GM21360 (cell line): ENCODE measurements around the gene ISOC1.
A peak's percentile ranks its signal among the peaks of the same experiment; 100 is the strongest.

Experiments
- ATAC-seq: cut with Tn5 transposase; IDR thresholded peaks from one replicate; pipeline ENCODE4 v1.9.1; 2021; ENCODE audit warnings: mild to moderate bottlenecking, moderate library complexity; ENCODE audit not compliant: unreplicated experiment

ISOC1 gene

GRCh38 chr5:129094924-129095899, 663 bp downstream of the ISOC1 start:
- peak; percentile 37 for ATAC-seq

GRCh38 chr5:129096382-129096991, 1.9 kb downstream of the ISOC1 start:
- no peak for ATAC-seq

GRCh38 chr5:129097498-129098296, 3.1 kb downstream of the ISOC1 start:
- ATAC-seq: no peak

DNA sequence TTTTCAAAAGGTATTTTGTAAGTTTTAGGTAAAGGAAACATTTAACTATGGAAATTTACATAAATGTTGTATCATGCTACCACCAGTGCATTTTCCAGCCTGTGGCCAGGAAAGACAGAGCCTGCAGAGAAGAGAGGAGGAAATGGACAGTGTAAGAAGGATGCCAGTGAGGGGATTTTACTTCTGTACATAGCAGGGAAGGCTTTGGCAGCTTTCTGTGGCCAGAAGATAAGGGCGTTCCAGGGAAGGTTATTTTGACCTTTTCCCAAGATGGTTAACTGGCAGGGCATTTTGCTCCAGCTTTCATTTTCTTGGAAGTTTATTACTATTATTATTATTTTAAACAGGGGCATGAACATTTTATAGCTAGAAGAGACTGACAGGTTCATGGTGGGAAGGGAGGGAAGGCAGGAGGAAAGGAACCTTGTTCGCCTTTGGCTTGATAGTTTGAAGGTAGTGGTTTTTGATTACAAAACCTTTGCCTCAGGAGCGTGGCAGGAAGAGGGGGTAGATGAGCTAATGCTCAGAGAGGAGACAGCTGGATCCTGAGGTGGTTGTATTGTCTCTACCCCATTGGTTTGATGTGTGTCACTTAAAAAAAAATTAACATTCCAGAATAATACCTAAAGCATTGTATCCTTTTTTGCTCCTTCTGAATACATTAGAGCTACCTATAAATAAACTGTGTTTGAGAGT, 4.1 kb downstream of the ISOC1 start:
- ATAC-seq: no peak

DNA sequence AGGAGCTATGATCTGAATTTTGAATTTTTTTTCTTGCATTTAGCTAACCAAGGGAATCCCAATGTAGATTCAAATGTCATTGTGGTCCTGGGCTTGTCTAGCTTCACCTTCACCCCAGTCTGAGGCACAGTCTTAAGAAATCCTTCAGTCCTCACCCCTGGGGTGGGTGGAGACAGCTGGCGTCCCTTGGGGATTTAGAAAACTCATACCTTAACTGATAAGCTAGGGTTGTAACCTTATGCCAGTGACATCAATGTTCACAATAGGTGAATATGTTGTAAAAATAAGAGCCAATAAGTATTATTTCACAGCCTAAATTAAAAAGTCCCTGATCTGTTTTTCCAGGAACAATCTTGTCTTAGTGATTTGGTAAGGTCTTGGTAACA, 4.6 kb downstream of the ISOC1 start:
- no peak for ATAC-seq

- no peak for ATAC-seq
These were observed 7.2 kb downstream of the ISOC1 start for GRCh38 chr5:129101794-129102193.

- ATAC-seq: no peak
These were observed 8.8 kb downstream of the ISOC1 start for GRCh38 chr5:129103397-129103796.

DNA sequence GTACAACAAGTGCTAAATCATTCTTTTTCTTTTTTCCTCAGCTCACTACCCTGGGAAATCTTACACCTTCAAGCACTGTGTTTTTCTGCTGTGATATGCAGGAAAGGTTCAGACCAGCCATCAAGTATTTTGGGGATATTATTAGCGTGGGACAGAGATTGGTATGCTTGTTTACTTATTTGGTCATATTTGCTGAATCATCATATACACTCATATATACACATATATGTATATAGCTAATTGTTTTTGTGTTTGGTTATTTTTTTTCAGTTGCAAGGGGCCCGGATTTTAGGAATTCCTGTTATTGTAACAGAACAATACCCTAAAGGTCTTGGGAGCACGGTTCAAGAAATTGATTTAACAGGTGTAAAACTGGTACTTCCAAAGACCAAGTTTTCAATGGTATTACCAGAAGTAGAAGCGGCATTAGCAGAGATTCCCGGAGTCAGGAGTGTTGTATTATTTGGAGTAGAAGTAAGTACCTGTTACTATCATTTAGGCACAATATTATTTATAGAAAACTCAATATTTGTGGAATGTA, 10.4 kb downstream of the ISOC1 start:
- ATAC-seq: no peak

DNA sequence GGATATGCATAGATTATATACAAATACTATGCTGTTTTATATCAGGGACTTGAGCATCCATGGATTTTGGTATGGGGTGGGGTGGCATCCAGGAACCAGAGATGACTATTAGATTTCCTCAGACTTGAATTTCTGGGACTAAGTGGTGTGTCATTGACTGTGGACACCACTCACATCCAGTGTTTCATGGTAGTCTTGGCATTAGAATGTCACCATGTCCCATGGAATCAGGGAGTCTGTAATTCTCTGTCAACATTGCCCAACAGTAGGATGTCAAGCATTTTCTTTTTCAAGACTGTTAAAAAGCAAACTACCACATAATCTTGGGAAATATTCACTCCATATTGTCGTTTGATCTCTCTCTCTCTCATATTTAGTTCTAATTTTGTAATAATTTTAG, 13.1 kb downstream of the ISOC1 start:
- ATAC-seq: no peak

GRCh38 chr5:129110742-129111141, 16.2 kb downstream of the ISOC1 start:
- no peak for ATAC-seq

DNA sequence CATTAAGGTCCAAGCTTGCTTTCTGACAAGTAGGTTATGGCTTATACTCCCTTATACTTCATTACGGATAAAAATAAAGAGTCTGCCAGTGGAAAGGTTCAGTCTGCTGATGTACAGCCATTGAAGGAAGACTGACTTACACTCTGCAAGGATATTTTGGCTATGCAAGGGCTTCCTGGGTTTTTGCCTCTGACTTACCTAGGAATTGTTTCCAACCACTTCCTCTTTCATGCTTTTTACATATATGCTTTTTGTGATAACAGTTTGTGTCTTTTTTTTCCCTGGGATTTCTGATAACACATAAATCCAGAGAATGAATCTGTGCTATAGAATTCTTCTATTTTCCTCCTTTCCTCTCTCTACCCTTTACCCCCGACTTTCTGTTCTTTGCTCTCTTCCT, 16.8 kb downstream of the ISOC1 start:
- no peak for ATAC-seq

- no peak for ATAC-seq
These were observed 17.7 kb downstream of the ISOC1 start for GRCh38 chr5:129112295-129112694.

GRCh38 chr5:129113867-129114266, 19.3 kb downstream of the ISOC1 start:
- no peak for ATAC-seq

GRCh38 chr5:129114539-129115193, 20.1 kb downstream of the ISOC1 start:
- ATAC-seq: no peak

DNA sequence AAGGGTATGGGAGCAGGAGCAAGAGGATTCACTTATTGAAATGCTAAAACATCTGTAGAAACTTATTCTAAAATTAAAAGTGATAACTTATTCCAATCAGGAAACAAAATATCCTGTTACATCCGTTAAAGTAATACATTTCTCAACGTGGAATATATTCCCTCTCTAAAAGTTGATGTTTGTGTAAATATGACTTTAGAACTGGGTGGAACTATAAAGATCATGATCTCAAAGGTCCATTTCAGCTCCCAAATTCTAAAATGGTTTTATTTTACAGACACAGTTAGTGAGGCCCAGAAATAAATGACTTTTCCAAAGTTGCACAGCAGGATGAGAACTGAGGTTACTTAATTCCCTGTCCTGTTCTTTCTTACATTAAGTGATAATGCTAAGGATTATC, 21.1 kb downstream of the ISOC1 start:
- no peak for ATAC-seq

- no peak for ATAC-seq
These were observed 22.2 kb downstream of the ISOC1 start for GRCh38 chr5:129116797-129117196.

- ATAC-seq: no peak
These were observed 23.9 kb downstream of the ISOC1 start for GRCh38 chr5:129118405-129118804.

DNA sequence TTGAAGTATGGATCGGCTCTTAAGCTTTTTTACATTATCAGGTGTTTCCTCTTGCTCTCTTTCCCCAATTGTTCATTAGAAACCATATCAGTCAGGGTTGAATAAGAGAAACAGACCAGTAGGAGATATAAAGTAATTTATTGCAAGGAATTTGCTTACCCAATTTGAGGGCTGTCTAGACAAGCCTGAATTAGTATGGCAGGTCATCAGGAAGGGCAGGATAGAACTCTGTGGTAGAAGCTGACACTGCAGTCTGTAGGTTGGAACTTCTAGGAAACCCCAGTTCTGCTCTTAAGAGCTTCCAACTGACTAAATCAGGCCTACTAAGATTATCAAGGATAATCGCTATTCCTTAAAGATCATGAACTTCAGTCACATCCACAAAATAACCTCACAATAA, 24.3 kb downstream of the ISOC1 start:
- ATAC-seq: no peak

DNA sequence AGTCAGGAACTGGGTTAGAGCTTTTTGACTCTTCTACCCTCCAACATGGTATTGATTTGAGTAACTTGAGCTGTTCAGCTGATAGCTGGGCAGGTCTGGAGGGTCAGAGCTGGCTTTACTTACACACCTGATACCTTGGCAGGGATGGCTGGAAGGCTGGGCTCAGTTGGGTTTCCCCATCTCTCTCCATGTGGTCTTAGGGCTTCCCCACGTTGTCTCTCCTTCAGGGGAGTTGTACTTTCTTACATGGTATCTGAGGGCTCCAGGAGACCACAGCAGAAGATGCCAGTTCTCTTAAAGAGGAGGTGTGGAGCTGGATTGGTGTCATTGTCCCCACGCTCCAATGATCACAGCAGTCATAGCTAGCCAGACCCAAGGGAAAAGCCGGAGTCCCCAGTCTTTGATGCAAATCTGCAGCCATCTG, 25.6 kb downstream of the ISOC1 start:
- ATAC-seq: peak; percentile 79

- no peak for ATAC-seq
These were observed 28.0 kb downstream of the ISOC1 start for GRCh38 chr5:129122560-129122959.
